ENCODE data around the gene PHLDA2.

The PHLDA2 gene

DNA sequence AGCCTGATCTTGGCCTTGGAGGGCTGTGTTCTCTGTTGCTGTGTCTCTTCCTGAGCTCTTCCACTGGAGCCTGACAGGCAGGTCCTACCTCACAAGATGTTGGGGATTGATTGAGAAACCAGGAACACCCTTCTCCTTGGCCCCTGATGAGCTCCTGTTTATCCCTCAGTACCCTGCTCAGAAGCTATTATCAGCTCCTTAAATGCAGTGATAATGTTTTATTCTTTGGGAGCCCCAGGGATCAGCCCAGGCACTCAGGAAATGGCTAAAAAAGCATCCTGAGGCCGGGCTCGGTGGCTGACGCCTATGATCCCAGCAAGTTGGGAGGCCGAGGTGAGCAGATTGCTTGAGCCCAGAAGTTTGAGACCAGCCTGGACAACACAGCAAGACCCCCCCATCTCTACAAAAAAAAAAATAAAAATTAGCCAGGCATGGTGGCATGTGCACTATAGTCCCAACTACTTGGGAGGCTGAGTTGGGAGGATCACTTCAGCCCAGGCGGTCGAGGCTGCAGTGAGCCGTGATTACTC is 4.9 kb upstream of the PHLDA2 start:
- DNase-seq (ENCODE audit: low read depth): no peak
- TF ChIP-seq, protein P1, sequence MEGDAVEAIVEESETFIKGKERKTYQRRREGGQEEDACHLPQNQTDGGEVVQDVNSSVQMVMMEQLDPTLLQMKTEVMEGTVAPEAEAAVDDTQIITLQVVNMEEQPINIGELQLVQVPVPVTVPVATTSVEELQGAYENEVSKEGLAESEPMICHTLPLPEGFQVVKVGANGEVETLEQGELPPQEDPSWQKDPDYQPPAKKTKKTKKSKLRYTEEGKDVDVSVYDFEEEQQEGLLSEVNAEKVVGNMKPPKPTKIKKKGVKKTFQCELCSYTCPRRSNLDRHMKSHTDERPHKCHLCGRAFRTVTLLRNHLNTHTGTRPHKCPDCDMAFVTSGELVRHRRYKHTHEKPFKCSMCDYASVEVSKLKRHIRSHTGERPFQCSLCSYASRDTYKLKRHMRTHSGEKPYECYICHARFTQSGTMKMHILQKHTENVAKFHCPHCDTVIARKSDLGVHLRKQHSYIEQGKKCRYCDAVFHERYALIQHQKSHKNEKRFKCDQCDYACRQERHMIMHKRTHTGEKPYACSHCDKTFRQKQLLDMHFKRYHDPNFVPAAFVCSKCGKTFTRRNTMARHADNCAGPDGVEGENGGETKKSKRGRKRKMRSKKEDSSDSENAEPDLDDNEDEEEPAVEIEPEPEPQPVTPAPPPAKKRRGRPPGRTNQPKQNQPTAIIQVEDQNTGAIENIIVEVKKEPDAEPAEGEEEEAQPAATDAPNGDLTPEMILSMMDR (conservative IDR thresholded peaks at IDR 0.05; ENCODE audit: control insufficient read depth, insufficient read depth, low read depth, low read length): no peak
- H3K4me3 ChIP-seq (ENCODE audit: control insufficient read depth, low read depth, low read length): no peak overlapping the region

DNA sequence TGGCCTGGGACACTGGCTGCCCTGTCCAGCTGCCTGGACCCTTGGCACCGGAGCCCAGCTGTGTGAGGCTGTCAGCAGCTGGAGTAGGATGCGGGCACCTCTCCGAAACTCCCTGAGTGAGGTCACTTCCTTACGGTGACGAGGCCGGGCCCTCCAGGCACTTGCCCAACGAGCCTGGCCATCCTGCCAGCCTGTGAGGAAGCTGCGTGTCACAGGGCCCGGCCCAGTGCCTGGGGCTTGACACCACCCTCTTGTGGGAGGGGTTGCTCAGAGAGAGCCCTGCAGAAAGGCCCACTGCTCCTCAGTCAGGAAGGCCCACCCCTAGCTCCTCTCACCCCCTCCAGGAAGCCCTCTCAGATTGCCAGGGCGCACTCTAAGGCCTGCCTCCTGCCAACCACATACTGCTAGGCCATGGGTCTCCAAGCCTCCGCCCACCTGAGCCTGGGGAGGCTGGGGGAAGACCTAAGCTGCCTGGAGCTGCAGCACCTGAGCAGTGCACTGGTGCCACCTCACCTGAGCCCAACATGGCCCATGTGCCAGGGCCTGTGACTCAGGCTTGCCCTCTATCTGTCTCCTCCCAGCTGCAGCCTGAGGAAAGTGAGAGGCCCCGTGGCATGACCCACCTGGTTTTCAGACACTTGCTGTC is 4.3 kb upstream of the PHLDA2 start:
- peak; percentile 86 for DNase-seq (ENCODE audit: low read depth)
- TF ChIP-seq, protein P1 (conservative IDR thresholded peaks at IDR 0.05; ENCODE audit: control insufficient read depth, insufficient read depth, low read depth, low read length): no peak
- no peak overlapping the region for H3K4me3 ChIP-seq (ENCODE audit: control insufficient read depth, low read depth, low read length)

DNA sequence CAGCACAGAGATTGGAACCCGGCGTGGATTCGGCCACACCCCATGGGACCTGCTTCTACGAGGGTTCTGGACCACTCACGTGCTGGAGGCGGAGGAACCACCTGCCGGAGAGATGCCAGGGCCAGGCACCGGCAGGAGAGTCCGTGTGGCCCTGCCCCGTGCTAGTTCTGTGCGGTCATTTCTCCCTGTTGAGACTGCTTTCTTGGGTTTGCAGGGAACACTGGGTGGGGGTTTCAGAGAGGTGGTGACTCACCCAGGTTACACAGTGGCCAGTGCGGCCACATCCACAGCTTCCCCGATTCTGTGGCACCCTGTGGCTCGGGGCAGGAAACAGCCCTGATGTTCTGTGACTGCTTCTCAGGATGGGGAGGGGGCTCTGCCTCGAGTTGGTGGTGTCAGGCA is 3.6 kb upstream of the PHLDA2 start:
- peak; percentile 60 for DNase-seq (ENCODE audit: low read depth)
- H3K4me3 ChIP-seq (ENCODE audit: control insufficient read depth, low read depth, low read length): no peak overlapping the region
- TF ChIP-seq, protein P1 (conservative IDR thresholded peaks at IDR 0.05; ENCODE audit: control insufficient read depth, insufficient read depth, low read depth, low read length): no peak

DNA sequence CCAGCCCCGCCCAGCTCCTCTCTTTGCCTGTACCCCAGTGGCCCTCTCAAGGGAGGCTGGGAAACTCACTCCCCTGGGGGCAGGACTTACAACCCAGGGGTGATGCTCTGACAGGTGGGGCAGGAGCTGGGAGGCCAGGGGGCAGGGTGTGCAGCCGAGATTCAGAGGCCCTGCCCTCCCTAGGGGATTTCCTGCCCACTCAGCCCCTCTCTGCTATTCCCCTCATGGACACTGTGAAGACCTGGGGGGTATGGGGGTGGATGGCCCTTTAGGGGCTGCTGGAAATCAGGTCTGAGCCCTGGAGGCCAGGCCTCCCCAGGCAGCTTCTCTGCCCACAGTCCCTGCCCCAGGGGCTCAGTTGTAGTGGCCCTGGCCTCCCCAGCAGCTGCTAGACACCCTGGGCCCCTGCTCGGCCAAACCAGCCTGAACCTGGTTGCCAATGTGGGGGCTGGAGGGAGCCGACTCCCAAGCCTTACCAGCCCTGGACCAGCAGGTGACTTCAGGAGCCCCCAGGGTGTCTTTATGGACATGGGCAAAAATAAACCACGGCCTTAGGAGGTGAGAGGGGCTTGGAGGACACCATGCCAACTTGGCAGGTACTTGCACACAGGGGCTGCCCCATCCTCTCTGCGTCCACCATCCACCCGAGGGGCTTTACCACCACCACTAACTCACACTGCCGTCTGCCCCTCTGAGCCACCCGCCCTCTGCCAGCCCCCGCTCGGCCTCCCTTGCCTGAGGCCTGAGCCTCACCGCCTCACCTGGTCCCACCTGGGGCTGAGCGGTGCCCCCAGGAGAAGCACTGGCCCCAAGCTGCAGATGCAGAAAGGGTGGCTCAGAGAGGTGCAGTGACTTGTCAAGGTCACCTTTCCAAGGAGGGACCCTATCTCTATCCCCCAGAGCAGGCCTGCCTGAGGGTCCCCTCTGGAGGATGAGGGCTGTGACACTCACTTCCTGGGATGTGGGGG is 2.8 kb upstream of the PHLDA2 start:
- TF ChIP-seq, protein P1 (conservative IDR thresholded peaks at IDR 0.05; ENCODE audit: control insufficient read depth, insufficient read depth, low read depth, low read length): no peak
- no peak overlapping the region for H3K4me3 ChIP-seq (ENCODE audit: control insufficient read depth, low read depth, low read length)
- DNase-seq (ENCODE audit: low read depth): no peak

DNA sequence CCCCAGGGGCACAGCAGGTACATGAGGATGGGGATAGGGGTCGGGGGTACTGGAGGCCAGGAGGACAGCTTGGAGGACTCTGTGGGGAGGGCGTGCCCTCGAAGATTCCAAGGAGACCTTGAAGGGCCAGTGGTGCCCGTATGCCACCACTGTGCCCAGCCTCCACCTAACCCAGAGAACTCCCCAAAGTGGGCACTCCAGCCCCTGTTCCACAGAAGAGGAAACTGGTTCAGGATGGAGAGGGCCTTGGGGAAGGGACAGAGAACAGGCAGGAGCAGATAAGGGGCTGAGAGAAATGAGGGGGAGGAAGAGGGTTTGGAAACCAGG is 2.2 kb upstream of the PHLDA2 start:
- TF ChIP-seq, protein P1 (conservative IDR thresholded peaks at IDR 0.05; ENCODE audit: control insufficient read depth, insufficient read depth, low read depth, low read length): no peak
- no peak overlapping the region for H3K4me3 ChIP-seq (ENCODE audit: control insufficient read depth, low read depth, low read length)
- DNase-seq (ENCODE audit: low read depth): no peak

DNA sequence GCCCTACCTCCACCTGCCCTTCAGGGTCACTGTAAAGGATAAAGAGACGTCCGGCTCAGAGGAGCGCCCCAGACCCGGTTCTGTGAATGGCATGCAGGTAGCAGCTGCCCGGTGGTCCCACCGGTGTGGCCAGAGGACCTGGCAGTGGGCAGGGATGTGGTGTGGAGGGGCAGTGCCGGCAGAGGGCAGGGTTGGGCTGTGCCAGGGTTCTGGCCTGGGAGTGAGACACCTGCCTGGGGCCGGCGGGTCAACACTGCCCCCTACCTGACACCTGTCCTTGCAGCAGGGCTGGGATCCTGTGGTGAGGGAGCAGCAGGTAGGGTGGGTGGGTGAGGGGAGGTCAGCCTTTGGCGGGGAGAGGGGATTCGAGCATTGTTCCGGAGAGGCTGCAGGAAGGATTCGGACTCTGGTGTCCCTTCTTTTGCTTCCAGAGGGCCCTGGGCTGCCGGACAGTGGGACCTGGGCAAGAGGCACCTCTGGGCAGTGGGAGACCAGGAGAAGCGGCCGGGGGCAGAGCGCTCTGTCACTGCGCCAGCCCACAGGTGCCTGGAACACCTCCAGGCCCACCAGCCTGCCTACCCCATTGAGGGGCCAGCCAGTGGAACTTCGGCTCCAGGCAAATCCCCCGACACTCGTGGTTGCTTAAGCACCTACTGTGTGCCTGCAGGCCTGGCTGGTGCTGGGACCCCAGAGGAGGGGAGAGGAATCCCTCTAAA is 1.6 kb upstream of the PHLDA2 start:
- TF ChIP-seq, protein P1 (conservative IDR thresholded peaks at IDR 0.05; ENCODE audit: control insufficient read depth, insufficient read depth, low read depth, low read length): peak; percentile 43
- DNase-seq (ENCODE audit: low read depth): peak; percentile 29
- H3K4me3 ChIP-seq (ENCODE audit: control insufficient read depth, low read depth, low read length): peak overlapping the region; percentile 28
